Left lung (tissue), 10 donors: Measurements from ENCODE around the gene PHACTR1. TPM values are rescaled to one million over a fixed set of nuclear protein-coding genes. Genes with fewer than 3 reads are reported as not detected.

Experiments
- ATAC-seq: fragments of 200-7000 bp; cut with Tn5 transposase; one replicate; pipeline ENCODE4 v1.9.1; 2020; ENCODE audit warnings: moderate library complexity
- DNase-seq, 4 donors: peaks; one replicate each; pipeline ENCODE4 v3.0.0-alpha.2; 2013 to 2020
- H3K27ac ChIP-seq, 2 donors: fragments of 200-600 bp; sonication (generic) in 1 of 2; one replicate each; pipeline versions ENCODE4 v1.5.0 to v1.8.0; 2020 to 2021
- H3K27me3 ChIP-seq, 2 donors: fragments of 200-600 bp; sonication (generic) in 1 of 2; one replicate each; pipeline versions ENCODE4 v1.5.0 to v1.8.0; 2020 to 2021
- H3K36me3 ChIP-seq, 2 donors: fragments of 200-600 bp; sonication (generic) in 1 of 2; one replicate each; pipeline versions ENCODE4 v1.5.0 to v1.8.0; 2020 to 2021
- H3K4me1 ChIP-seq, 2 donors: fragments of 200-600 bp; one replicate each; pipeline ENCODE4 v1.8.0; 2021
- H3K4me3 ChIP-seq, 2 donors: fragments of 200-600 bp; sonication (generic) in 1 of 2; one replicate each; pipeline versions ENCODE4 v1.5.0 to v1.8.0; 2020 to 2021; ENCODE audit warnings: mild to moderate bottlenecking in 1 of 2
- H3K9me3 ChIP-seq, 2 donors: fragments of 200-600 bp; sonication (generic) in 1 of 2; one replicate each; pipeline versions ENCODE4 v1.5.0 to v1.8.0; 2020 to 2021
- CTCF ChIP-seq, 2 donors: fragments of 200-600 bp; sonication (generic) in 1 of 2; IDR thresholded peaks; one replicate each; pipeline versions ENCODE4 v1.5.0 to v1.8.0; 2021; ENCODE audit warnings: antibody characterized with exemption in 2 of 2
- intact Hi-C, 2 donors: fragments of 100-400 bp; cut with DNase I; formaldehyde crosslinking; loops; one replicate each; pipeline versions ENCODE4 v1.11.2 to v1.14.2; 2022
- polyA plus RNA-seq, 6 donors: library from polyadenylated mRNA; unstranded; fragments of 120-200 nt; gene quantifications; one replicate each; pipeline ENCODE4 v1.2.1, GENCODE V29; 2013; ENCODE audit not compliant: insufficient read length in 6 of 6
- total RNA-seq, 2 donors: library from RNA; stranded (reverse); fragmentation: NEBNext Ultra II Directional; extraction: Animal tissue kit (Norgen Biotek cat#: 25700); gene quantifications; one replicate each; pipeline ENCODE4 v1.2.1, GENCODE V29; 2021
- donor health status: DM: no; HTN: yes; CAD: no.
- donor health status: DM: no; HTN: no; CAD: no.

PHACTR1 gene
- total and polyA plus RNA-seq, 8 donors = 12.1 to 53.3 (median 15.8) TPM

- ATAC-seq (no peak), DNase-seq (no peak)
- Histone ChIP-seq H3K27ac (peak overlapping the region in 1 of 2 donors; percentile 77), H3K36me3 (peaks cover 0 to 45% of the 10 kb centered on the region in 2 donors), H3K27me3 (no peaks in the 10 kb centered on the region), H3K9me3 (no peaks in the 10 kb centered on the region), H3K4me1 (peaks cover 7 to 36% of the 10 kb centered on the region in 2 donors), H3K4me3 (no peak overlapping the region)
- intact Hi-C loops = no loop called here
- no peak for TF ChIP-seq CTCF (IDR thresholded peaks at IDR 0.05)
These were observed 591.8 kb downstream of the PHACTR1 start for GRCh38 chr6:13308332-13308731.

- DNase-seq = no peak
- Histone ChIP-seq H3K27ac (no peak overlapping the region), H3K36me3 (peaks cover 0 to 51% of the 10 kb centered on the region in 2 donors), H3K9me3 (no peaks in the 10 kb centered on the region), H3K4me1 (peaks cover 0 to 19% of the 10 kb centered on the region in 2 donors), H3K4me3 (no peak overlapping the region), H3K27me3 (no peaks in the 10 kb centered on the region)
- no peak for TF ChIP-seq CTCF (IDR thresholded peaks at IDR 0.05)
- intact Hi-C loops = no loop called here
- no peak for ATAC-seq
These were observed 594.6 kb downstream of the PHACTR1 start for GRCh38 chr6:13311155-13311554.

GRCh38 chr6:13314806-13315205, 598.2 kb downstream of the PHACTR1 start:
- H3K27ac ChIP-seq = no peak overlapping the region
- H3K27me3 ChIP-seq = no peaks in the 10 kb centered on the region
- ATAC-seq (no peak), DNase-seq (no peak)
- H3K9me3 ChIP-seq = no peaks in the 10 kb centered on the region
- no peaks in the 10 kb centered on the region for H3K4me1 ChIP-seq
- H3K36me3 ChIP-seq = peaks cover 2 to 83% of the 10 kb centered on the region in 2 donors
- intact Hi-C loops = no loop called here
- no peak for TF ChIP-seq CTCF (IDR thresholded peaks at IDR 0.05)
- H3K4me3 ChIP-seq = no peak overlapping the region

- Histone ChIP-seq H3K27ac (no peak overlapping the region), H3K36me3 (peaks cover 6 to 93% of the 10 kb centered on the region in 2 donors), H3K9me3 (no peaks in the 10 kb centered on the region), H3K27me3 (no peaks in the 10 kb centered on the region), H3K4me3 (no peak overlapping the region), H3K4me1 (no peaks in the 10 kb centered on the region)
- ATAC-seq (no peak), DNase-seq (no peak)
- no peak for TF ChIP-seq CTCF (IDR thresholded peaks at IDR 0.05)
- intact Hi-C loops = no loop called here
These were observed 599.3 kb downstream of the PHACTR1 start for GRCh38 chr6:13315896-13316295.

- intact Hi-C loops = no loop called here
These were observed 602.3 kb downstream of the PHACTR1 start for GRCh38 chr6:13318821-13319220.

More at GRCh38 chr6:13318821-13319220, 602.3 kb downstream of the PHACTR1 start:
- Histone ChIP-seq H3K4me1 (no peaks in the 10 kb centered on the region), H3K36me3 (peaks cover 8 to 97% of the 10 kb centered on the region in 2 donors), H3K9me3 (no peaks in the 10 kb centered on the region), H3K4me3 (no peak overlapping the region), H3K27me3 (no peaks in the 10 kb centered on the region), H3K27ac (no peak overlapping the region)
- ATAC-seq (no peak), DNase-seq (no peak)
- no peak for TF ChIP-seq CTCF (IDR thresholded peaks at IDR 0.05)
